ENCODE results near the gene LMTK2. TPM values are rescaled to one million over a fixed set of nuclear protein-coding genes. Genes with fewer than 3 reads are reported as not detected.
A peak's percentile ranks its signal among the peaks of the same experiment; 100 is the strongest.

The LMTK2 gene
- total RNA-seq, 5 donors from 2014 or later (not counting 1 experiment from before 2014, with no cell fraction given): 15.4 to 26.8 (median 23.4) TPM

- Mint-ChIP-seq H3K36me3 (peaks cover 30% of the 10 kb centered on the region), H3K4me1 (no peaks in the 10 kb centered on the region), H3K9me3 (no peaks in the 10 kb centered on the region), H3K27ac (no peak overlapping the region), H3K4me3 (no peak overlapping the region), H3K27me3 (no peaks in the 10 kb centered on the region)
- ATAC-seq (replicated peaks in 1 of 4) (no peak), DNase-seq (no peak)
- Histone ChIP-seq H3K27me3 (replicated peaks in 1 of 2; ENCODE audit: control insufficient read depth in 2 of 2, extremely low read depth in 1 of 2, insufficient read depth in 2 of 2, low read length in 1 of 2) (no peaks in the 10 kb centered on the region), H3K4me1 (ENCODE audit: control insufficient read depth in 1 of 2, extremely low read depth in 1 of 2, insufficient read depth in 2 of 2, low read length in 2 of 2) (no peaks in the 10 kb centered on the region), H3K9me3 (no peaks in the 10 kb centered on the region), H3K27ac (ENCODE audit: low read length) (no peak overlapping the region), H3K4me3 (ENCODE audit: control insufficient read depth in 1 of 2, extremely low read depth in 1 of 2, low read length in 1 of 2) (no peak overlapping the region), H3K36me3 (ENCODE audit: control insufficient read depth in 2 of 2, extremely low read depth in 1 of 2, insufficient read depth in 1 of 2, low read length in 1 of 2) (peaks cover 23 to 61% of the 10 kb centered on the region in 2 donors)
- ChIA-PET POLR2A (no interaction called here), CTCF (no interaction called here)
- 80% methylated on average over 11 of the region's 16 CpGs for WGBS (ENCODE audit: insufficient coverage)
These were observed 119.4 kb downstream of the LMTK2 start for GRCh38 chr7:98225913-98226614.

- Mint-ChIP-seq H3K4me1 (no peaks in the 10 kb centered on the region), H3K27ac (peak overlapping the region in 1 of 2 donors; percentile 34), H3K36me3 (peaks cover 25% of the 10 kb centered on the region), H3K27me3 (no peaks in the 10 kb centered on the region), H3K4me3 (no peak overlapping the region), H3K9me3 (no peaks in the 10 kb centered on the region)
- Histone ChIP-seq H3K4me3 (ENCODE audit: control insufficient read depth in 1 of 2, extremely low read depth in 1 of 2, low read length in 1 of 2) (no peak overlapping the region), H3K27me3 (replicated peaks in 1 of 2; ENCODE audit: control insufficient read depth in 2 of 2, extremely low read depth in 1 of 2, insufficient read depth in 2 of 2, low read length in 1 of 2) (no peaks in the 10 kb centered on the region), H3K36me3 (ENCODE audit: control insufficient read depth in 2 of 2, extremely low read depth in 1 of 2, insufficient read depth in 1 of 2, low read length in 1 of 2) (peaks cover 28 to 49% of the 10 kb centered on the region in 2 donors), H3K9me3 (no peaks in the 10 kb centered on the region), H3K27ac (ENCODE audit: low read length) (no peak overlapping the region), H3K4me1 (ENCODE audit: control insufficient read depth in 1 of 2, extremely low read depth in 1 of 2, insufficient read depth in 2 of 2, low read length in 2 of 2) (no peaks in the 10 kb centered on the region)
- CTCF ChIA-PET: no interaction called here
- over 99% methylated on average over 16 of the region's 18 CpGs for WGBS (ENCODE audit: insufficient coverage)
- no peak for DNase-seq
- ATAC-seq (replicated peaks in 1 of 4): no peak
- POLR2A ChIA-PET: no interaction called here
These were observed 121.3 kb downstream of the LMTK2 start for GRCh38 chr7:98227939-98228338.

- Mint-ChIP-seq H3K9me3 (no peaks in the 10 kb centered on the region), H3K27ac (no peak overlapping the region), H3K4me3 (no peak overlapping the region), H3K27me3 (no peaks in the 10 kb centered on the region), H3K36me3 (peaks cover 22% of the 10 kb centered on the region), H3K4me1 (no peaks in the 10 kb centered on the region)
- H3K4me1 ChIP-seq (ENCODE audit: control insufficient read depth in 1 of 2, extremely low read depth in 1 of 2, insufficient read depth in 2 of 2, low read length in 2 of 2): no peaks in the 10 kb centered on the region
- H3K4me3 ChIP-seq (ENCODE audit: control insufficient read depth in 1 of 2, extremely low read depth in 1 of 2, low read length in 1 of 2): no peak overlapping the region
- no peaks in the 10 kb centered on the region for H3K9me3 ChIP-seq
- ATAC-seq (replicated peaks in 1 of 4) (no peak), DNase-seq (no peak)
- WGBS (ENCODE audit: insufficient coverage): 87% methylated on average over 16 of the region's 16 CpGs
- POLR2A ChIA-PET: no interaction called here
- peaks cover 32 to 51% of the 10 kb centered on the region in 2 donors for H3K36me3 ChIP-seq (ENCODE audit: control insufficient read depth in 2 of 2, extremely low read depth in 1 of 2, insufficient read depth in 1 of 2, low read length in 1 of 2)
- no peak overlapping the region for H3K27ac ChIP-seq (ENCODE audit: low read length)
- no peaks in the 10 kb centered on the region for H3K27me3 ChIP-seq (replicated peaks in 1 of 2; ENCODE audit: control insufficient read depth in 2 of 2, extremely low read depth in 1 of 2, insufficient read depth in 2 of 2, low read length in 1 of 2)
- CTCF ChIA-PET: no interaction called here
These were observed 122.1 kb downstream of the LMTK2 start for GRCh38 chr7:98228801-98229200.

GRCh38 chr7:98229441-98229840 is 122.8 kb downstream of the LMTK2 start:
- peaks cover 34 to 48% of the 10 kb centered on the region in 2 donors for H3K36me3 ChIP-seq (ENCODE audit: control insufficient read depth in 2 of 2, extremely low read depth in 1 of 2, insufficient read depth in 1 of 2, low read length in 1 of 2)
- no peak overlapping the region for H3K27ac Mint-ChIP-seq
- no peaks in the 10 kb centered on the region for H3K27me3 Mint-ChIP-seq
- H3K4me3 Mint-ChIP-seq: no peak overlapping the region
- H3K27me3 ChIP-seq (replicated peaks in 1 of 2; ENCODE audit: control insufficient read depth in 2 of 2, extremely low read depth in 1 of 2, insufficient read depth in 2 of 2, low read length in 1 of 2): no peaks in the 10 kb centered on the region
- DNase-seq: no peak
- no peaks in the 10 kb centered on the region for H3K4me1 ChIP-seq (ENCODE audit: control insufficient read depth in 1 of 2, extremely low read depth in 1 of 2, insufficient read depth in 2 of 2, low read length in 2 of 2)
- peaks cover 24% of the 10 kb centered on the region for H3K36me3 Mint-ChIP-seq
- H3K9me3 ChIP-seq: no peaks in the 10 kb centered on the region
- POLR2A ChIA-PET: no interaction called here
- H3K9me3 Mint-ChIP-seq: no peaks in the 10 kb centered on the region
- H3K4me3 ChIP-seq (ENCODE audit: control insufficient read depth in 1 of 2, extremely low read depth in 1 of 2, low read length in 1 of 2): no peak overlapping the region
- WGBS (ENCODE audit: insufficient coverage): 90% methylated on average over 11 of the region's 11 CpGs
- ATAC-seq (replicated peaks in 1 of 4): no peak
- H3K4me1 Mint-ChIP-seq: no peaks in the 10 kb centered on the region
- CTCF ChIA-PET: no interaction called here
- H3K27ac ChIP-seq (ENCODE audit: low read length): no peak overlapping the region

GRCh38 chr7:98229991-98230745 is 123.5 kb downstream of the LMTK2 start:
- H3K27me3 ChIP-seq (replicated peaks in 1 of 2; ENCODE audit: control insufficient read depth in 2 of 2, extremely low read depth in 1 of 2, insufficient read depth in 2 of 2, low read length in 1 of 2): no peaks in the 10 kb centered on the region
- no peak overlapping the region for H3K27ac Mint-ChIP-seq
- no peak overlapping the region for H3K4me3 Mint-ChIP-seq
- H3K36me3 Mint-ChIP-seq: peaks cover 30% of the 10 kb centered on the region
- H3K27ac ChIP-seq (ENCODE audit: low read length): no peak overlapping the region
- WGBS (ENCODE audit: insufficient coverage): 87% methylated on average over 8 of the region's 17 CpGs
- no peak overlapping the region for H3K4me3 ChIP-seq (ENCODE audit: control insufficient read depth in 1 of 2, extremely low read depth in 1 of 2, low read length in 1 of 2)
- DNase-seq: no peak
- H3K4me1 Mint-ChIP-seq: no peaks in the 10 kb centered on the region
- ChIA-PET POLR2A (no interaction called here), CTCF (no interaction called here)
- H3K9me3 ChIP-seq: no peaks in the 10 kb centered on the region
- no peaks in the 10 kb centered on the region for H3K4me1 ChIP-seq (ENCODE audit: control insufficient read depth in 1 of 2, extremely low read depth in 1 of 2, insufficient read depth in 2 of 2, low read length in 2 of 2)
- H3K36me3 ChIP-seq (ENCODE audit: control insufficient read depth in 2 of 2, extremely low read depth in 1 of 2, insufficient read depth in 1 of 2, low read length in 1 of 2): peaks cover 34 to 46% of the 10 kb centered on the region in 2 donors
- ATAC-seq (replicated peaks in 1 of 4): no peak
- no peaks in the 10 kb centered on the region for H3K27me3 Mint-ChIP-seq
- no peaks in the 10 kb centered on the region for H3K9me3 Mint-ChIP-seq

- H3K27ac Mint-ChIP-seq: no peak overlapping the region
- H3K27me3 ChIP-seq (replicated peaks in 1 of 2; ENCODE audit: control insufficient read depth in 2 of 2, extremely low read depth in 1 of 2, insufficient read depth in 2 of 2, low read length in 1 of 2): no peaks in the 10 kb centered on the region
- ATAC-seq (replicated peaks in 1 of 4) (no peak), DNase-seq (no peak)
- no peaks in the 10 kb centered on the region for H3K9me3 Mint-ChIP-seq
- CTCF ChIA-PET: no interaction called here
- H3K4me1 ChIP-seq (ENCODE audit: control insufficient read depth in 1 of 2, extremely low read depth in 1 of 2, insufficient read depth in 2 of 2, low read length in 2 of 2): no peaks in the 10 kb centered on the region
- no peak overlapping the region for H3K27ac ChIP-seq (ENCODE audit: low read length)
- peaks cover 32 to 45% of the 10 kb centered on the region in 2 donors for H3K36me3 ChIP-seq (ENCODE audit: control insufficient read depth in 2 of 2, extremely low read depth in 1 of 2, insufficient read depth in 1 of 2, low read length in 1 of 2)
- 97% methylated on average over 28 of the region's 30 CpGs for WGBS (ENCODE audit: insufficient coverage)
- H3K27me3 Mint-ChIP-seq: no peaks in the 10 kb centered on the region
- H3K36me3 Mint-ChIP-seq: peaks cover 26% of the 10 kb centered on the region
- no peak overlapping the region for H3K4me3 ChIP-seq (ENCODE audit: control insufficient read depth in 1 of 2, extremely low read depth in 1 of 2, low read length in 1 of 2)
- H3K9me3 ChIP-seq: no peaks in the 10 kb centered on the region
- no peaks in the 10 kb centered on the region for H3K4me1 Mint-ChIP-seq
- POLR2A ChIA-PET: interaction anchor here in 1 of 2 donors (0.8 kb wide), 1 partner anchor 13 kb away, joined by 3 read pairs; no protein-coding TSS in a partner anchor
- H3K4me3 Mint-ChIP-seq: no peak overlapping the region
These were observed 124.2 kb downstream of the LMTK2 start for GRCh38 chr7:98230746-98231471.

All from T-cell (primary cell).